ENCODE data around the gene ZDHHC9. TPM values are rescaled to one million over a fixed set of nuclear protein-coding genes. Genes with fewer than 3 reads are reported as not detected.

The ZDHHC9 gene
- polyA plus RNA-seq, 1 of the 3 experiments (the other 2 are of a cell fraction), result 8.1 TPM

GRCh38 chrX:129788527-129788926 lies 55.2 kb downstream of the ZDHHC9 start:
- no peak overlapping the region for H3K27ac ChIP-seq (ENCODE audit: low read depth in 2 of 2, low read length in 1 of 2)
- no peaks in the 10 kb centered on the region for H3K79me2 ChIP-seq (ENCODE audit: insufficient read depth)
- no peak overlapping the region for H3K4me2 ChIP-seq
- DNase-seq, result no peak
- H3K9ac ChIP-seq, result no peak overlapping the region
- ChIA-PET CTCF (no interaction called here), POLR2A (no interaction called here)
- 54% methylated on average over 6 of the region's 6 CpGs for whole genome bisulfite sequencing (ENCODE audit: low lambda C conversion rate)
- H3K27me3 ChIP-seq (ENCODE audit: insufficient read depth), result no peaks in the 10 kb centered on the region; the same call in 1 of the 2 replicates
- H3F3A ChIP-seq (replicated peaks; ENCODE audit: insufficient read depth), result no peaks in the 10 kb centered on the region
- no peaks in the 10 kb centered on the region for H3K36me3 ChIP-seq (replicated peaks in 1 of 2; ENCODE audit: control insufficient read depth in 1 of 2, insufficient read depth in 2 of 2, low read length in 1 of 2)
- no peaks in the 10 kb centered on the region for H3K9me2 ChIP-seq
- no peaks in the 10 kb centered on the region; a peak in 1 of 4 replicates for H3K4me1 ChIP-seq (ENCODE audit: control insufficient read depth in 1 of 2, insufficient read depth in 2 of 2, low read depth in 1 of 2, low read length in 1 of 2)
- no peaks in the 10 kb centered on the region for H3K9me3 ChIP-seq
- no peak for TF ChIP-seq GATA2 (CRISPR knock-in tag; IDR thresholded peaks at IDR 0.05)
- TF ChIP-seq FOSL2 (IDR thresholded peaks at IDR 0.05; ENCODE audit: borderline replicate concordance, low read depth), result no peak
- no peak for TF ChIP-seq RFX5 (IDR thresholded peaks at IDR 0.05; ENCODE audit: low read length)
- no peak for TF ChIP-seq MEF2A (IDR thresholded peaks at IDR 0.05; ENCODE audit: borderline replicate concordance, low read depth)
- TF ChIP-seq TCF12 (IDR thresholded peaks at IDR 0.05), result no peak
- TF ChIP-seq NRF1 (IDR thresholded peaks at IDR 0.05; ENCODE audit: low read depth, low read length), result no peak
- no peak for TF ChIP-seq REST (IDR thresholded peaks at IDR 0.05; ENCODE audit: low read depth, low read length)
- no peak for TF ChIP-seq JUND (IDR thresholded peaks at IDR 0.05)
- TF ChIP-seq RAD21 (IDR thresholded peaks at IDR 0.05; ENCODE audit: low read length), result no peak
- no peak for TF ChIP-seq CHD2 (IDR thresholded peaks at IDR 0.05; ENCODE audit: low read length, partially characterized antibody)
- TF ChIP-seq POLR2AphosphoS5 (IDR thresholded peaks at IDR 0.05; ENCODE audit: low read depth, low read length), result no peak
- no peak for TF ChIP-seq FOXJ3 (CRISPR knock-in tag; IDR thresholded peaks at IDR 0.05)
- no peak for TF ChIP-seq USF2 (IDR thresholded peaks at IDR 0.05; ENCODE audit: borderline replicate concordance, low read depth, low read length)
- TF ChIP-seq MXI1 (IDR thresholded peaks at IDR 0.05; ENCODE audit: low read depth, low read length), result no peak
- no peak for TF ChIP-seq TEAD4 (IDR thresholded peaks at IDR 0.05; ENCODE audit: borderline replicate concordance, insufficient read depth)
- TF ChIP-seq ZBTB33 (IDR thresholded peaks at IDR 0.05; ENCODE audit: borderline replicate concordance, low read depth), result no peak
- TF ChIP-seq USF1 (IDR thresholded peaks at IDR 0.05; ENCODE audit: borderline replicate concordance, low read depth), result no peak
- no peak for TF ChIP-seq RCOR1 (IDR thresholded peaks at IDR 0.05; ENCODE audit: low read length)
- no peak for TF ChIP-seq GABPA (IDR thresholded peaks at IDR 0.05; ENCODE audit: low read depth)
- no peak overlapping the region for H3K4me3 ChIP-seq (ENCODE audit: low read depth in 2 of 2, low read length in 1 of 2)
- no peaks in the 10 kb centered on the region for H4K20me1 ChIP-seq (ENCODE audit: insufficient read depth)
- no peak overlapping the region for H2AFZ ChIP-seq (ENCODE audit: low read depth)
